Kidney epithelial cell (primary cell): Measurements from ENCODE around the gene PDE6B. TPM values are rescaled to one million over a fixed set of nuclear protein-coding genes. Genes with fewer than 3 reads are reported as not detected.

Experiments used
- DNase-seq: peaks from one replicate; pipeline ENCODE4 v3.0.0-alpha.2; 2010; ENCODE audit warnings: low read depth
- H3K27me3 ChIP-seq: 2 replicates; pipeline ENCODE4 v1.6.0; 2011; ENCODE audit warnings: low read length; ENCODE audit not compliant: control insufficient read depth, insufficient read depth
- H3K36me3 ChIP-seq: 2 replicates; pipeline ENCODE4 v1.5.1; 2011; ENCODE audit warnings: low read length; ENCODE audit not compliant: control insufficient read depth, insufficient read depth
- H3K4me3 ChIP-seq: 2 replicates; pipeline ENCODE4 v1.5.1; 2011; ENCODE audit warnings: low read depth, mild to moderate bottlenecking, control low read depth, low read length
- total RNA-seq: library from RNA; depleted of rRNA; stranded (reverse); fragments of >200 nt; gene quantifications from 2 replicates; pipeline ENCODE4 v1.2.3, GENCODE V29; 2015
- TF ChIP-seq, protein P1 (sequence below): IDR thresholded peaks from 2 replicates; pipeline ENCODE4 v1.5.1; 2011; ENCODE audit warnings: mild to moderate bottlenecking, moderate library complexity, low read length, control low read depth, inconsistent platforms; ENCODE audit not compliant: insufficient read depth, poor library complexity, severe bottlenecking

The PDE6B gene
- total RNA-seq, 1 donor from 2014 or later: 17.1 TPM

DNA sequence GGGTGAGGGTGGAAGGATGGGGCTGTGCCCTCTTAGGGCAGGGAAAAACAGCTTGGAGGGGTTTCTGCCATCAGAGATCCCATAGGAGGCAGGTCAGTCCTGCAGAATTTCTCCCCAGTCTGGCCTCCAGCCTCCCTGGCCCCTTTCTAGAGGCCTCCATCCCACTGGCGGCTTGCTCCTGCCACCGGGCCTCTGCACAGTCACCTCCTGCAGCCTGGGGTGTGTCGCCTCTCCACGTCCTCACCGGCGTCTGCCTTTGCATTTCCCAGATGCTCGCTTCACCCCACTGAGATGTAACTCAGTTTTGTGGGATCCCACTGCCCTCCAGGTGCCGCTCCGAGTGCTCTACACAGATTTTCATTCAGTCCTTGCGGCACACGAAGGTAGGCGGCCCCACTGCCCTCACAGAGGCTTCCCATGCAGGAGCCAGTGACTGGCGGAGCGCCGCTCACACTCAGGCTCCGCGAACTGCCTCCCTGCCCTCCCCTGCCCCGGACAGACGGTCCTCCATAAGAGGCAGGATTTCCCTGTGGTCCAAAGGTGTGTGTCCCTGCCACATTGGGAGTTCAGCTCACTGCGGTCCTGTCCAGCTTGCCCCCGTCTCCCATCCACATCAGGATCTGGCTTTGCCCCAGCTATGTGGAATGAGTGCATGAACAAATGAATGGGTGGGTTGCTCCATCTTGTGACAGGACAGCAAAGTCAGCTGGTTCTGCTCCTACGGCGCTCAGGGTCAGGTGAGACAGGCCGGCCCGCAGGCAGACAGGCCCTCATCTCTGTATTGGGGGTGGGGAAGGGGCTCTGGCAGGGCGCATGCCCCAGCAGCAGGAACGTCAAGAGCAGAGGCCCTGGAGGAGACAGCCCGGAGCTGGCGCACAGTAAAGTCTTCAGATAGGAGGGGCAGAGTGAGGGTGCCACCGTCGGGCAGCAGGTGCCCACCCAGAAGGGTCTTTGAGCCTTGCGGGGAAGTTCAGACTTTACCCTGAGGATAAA is 46.6 kb upstream of the PDE6B start:
- Histone ChIP-seq H3K36me3 (no peaks in the 10 kb centered on the region), H3K4me3 (no peak overlapping the region), H3K27me3 (peaks cover 52% of the 10 kb centered on the region)
- DNase-seq: no peak
- TF ChIP-seq, protein P1, sequence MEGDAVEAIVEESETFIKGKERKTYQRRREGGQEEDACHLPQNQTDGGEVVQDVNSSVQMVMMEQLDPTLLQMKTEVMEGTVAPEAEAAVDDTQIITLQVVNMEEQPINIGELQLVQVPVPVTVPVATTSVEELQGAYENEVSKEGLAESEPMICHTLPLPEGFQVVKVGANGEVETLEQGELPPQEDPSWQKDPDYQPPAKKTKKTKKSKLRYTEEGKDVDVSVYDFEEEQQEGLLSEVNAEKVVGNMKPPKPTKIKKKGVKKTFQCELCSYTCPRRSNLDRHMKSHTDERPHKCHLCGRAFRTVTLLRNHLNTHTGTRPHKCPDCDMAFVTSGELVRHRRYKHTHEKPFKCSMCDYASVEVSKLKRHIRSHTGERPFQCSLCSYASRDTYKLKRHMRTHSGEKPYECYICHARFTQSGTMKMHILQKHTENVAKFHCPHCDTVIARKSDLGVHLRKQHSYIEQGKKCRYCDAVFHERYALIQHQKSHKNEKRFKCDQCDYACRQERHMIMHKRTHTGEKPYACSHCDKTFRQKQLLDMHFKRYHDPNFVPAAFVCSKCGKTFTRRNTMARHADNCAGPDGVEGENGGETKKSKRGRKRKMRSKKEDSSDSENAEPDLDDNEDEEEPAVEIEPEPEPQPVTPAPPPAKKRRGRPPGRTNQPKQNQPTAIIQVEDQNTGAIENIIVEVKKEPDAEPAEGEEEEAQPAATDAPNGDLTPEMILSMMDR: no peak

DNA sequence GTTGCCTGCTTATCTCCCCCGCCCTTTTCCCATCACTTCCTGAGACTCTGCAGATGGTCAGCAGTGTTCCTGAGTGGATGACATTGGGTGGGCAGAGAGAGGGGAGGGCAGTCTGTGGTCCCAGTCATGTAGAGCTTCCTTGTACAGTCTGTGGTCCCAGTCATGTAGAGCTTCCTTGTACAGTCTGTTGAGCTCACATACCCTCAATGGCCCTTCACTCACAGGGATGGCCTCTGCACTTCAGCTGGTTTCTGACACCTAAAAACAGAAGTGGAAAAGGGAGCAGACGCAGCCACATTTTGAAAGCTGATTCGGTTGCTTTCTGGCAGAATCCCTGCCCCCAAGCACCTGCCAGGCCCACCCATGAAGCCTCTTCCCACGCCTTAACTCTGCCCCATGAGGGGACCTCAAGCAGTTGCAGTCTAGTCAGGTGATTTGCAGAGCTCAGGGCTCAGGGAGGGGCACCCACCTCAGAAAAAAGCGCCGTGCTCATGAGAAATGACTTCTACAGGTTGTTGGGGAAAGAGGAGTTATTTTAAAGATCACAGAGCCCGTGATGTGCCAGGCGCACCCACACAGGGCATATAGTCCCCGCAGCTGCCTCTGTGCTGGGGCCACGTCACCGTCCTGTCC is 45.7 kb upstream of the PDE6B start:
- TF ChIP-seq, protein P1: no peak
- H3K27me3 ChIP-seq: peaks cover 44% of the 10 kb centered on the region

DNA sequence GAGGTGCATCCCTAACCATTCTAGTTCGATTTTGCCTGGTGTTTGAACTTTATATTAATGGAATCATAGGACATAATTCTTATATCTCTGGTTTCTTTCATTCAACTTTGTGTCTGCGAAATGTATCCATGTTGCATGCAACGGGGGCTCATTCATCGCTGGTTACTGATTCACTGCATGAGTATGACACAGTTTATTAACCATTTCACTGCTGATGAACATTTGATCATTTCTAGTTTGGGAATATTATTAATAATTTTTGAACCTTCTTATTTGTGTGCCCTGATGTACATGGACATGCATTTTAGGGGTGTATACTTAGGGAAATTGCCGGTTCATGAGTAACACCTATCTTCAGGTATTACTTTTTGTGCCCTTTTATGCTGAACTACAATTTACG is 44.2 kb upstream of the PDE6B start:
- no peak for DNase-seq
- Histone ChIP-seq H3K27me3 (peaks cover 36% of the 10 kb centered on the region), H3K4me3 (no peak overlapping the region), H3K36me3 (no peaks in the 10 kb centered on the region)
- TF ChIP-seq, protein P1: no peak

More for the DNA sequence above, 45.7 kb upstream of the PDE6B start:
- H3K36me3 ChIP-seq: no peaks in the 10 kb centered on the region
- no peak for DNase-seq
- no peak overlapping the region for H3K4me3 ChIP-seq

DNA sequence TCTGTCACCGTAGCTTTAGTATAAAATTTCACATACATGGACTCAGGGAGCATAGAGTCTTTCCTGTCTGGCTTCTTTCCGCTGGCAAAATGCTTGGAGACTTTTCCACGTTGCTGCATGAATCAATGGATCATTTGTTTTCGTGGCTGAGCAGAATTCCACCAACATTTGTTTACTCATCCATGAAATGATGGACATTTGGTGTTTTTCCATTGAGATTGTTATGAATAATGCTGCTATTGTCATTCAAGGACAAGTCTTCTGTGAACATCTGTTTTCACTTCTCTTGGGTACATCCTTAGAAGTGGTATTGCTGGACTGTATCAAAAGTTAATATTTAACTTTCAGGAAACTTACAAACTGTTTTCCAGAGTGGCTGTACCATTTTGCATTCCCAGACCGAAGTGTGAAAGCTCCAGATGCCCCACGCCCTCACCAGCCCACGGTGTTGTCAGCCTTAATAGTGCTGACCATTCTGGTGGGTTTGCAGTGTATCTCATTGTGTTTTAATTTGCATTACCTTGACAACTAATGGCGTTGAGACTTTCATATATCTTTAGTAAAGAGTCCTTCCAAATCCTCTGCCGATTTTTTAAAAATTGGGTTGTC is 43.5 kb upstream of the PDE6B start:
- TF ChIP-seq, protein P1: no peak
- no peak overlapping the region for H3K4me3 ChIP-seq
- H3K27me3 ChIP-seq: peaks cover 31% of the 10 kb centered on the region
- DNase-seq: no peak
- no peaks in the 10 kb centered on the region for H3K36me3 ChIP-seq

DNA sequence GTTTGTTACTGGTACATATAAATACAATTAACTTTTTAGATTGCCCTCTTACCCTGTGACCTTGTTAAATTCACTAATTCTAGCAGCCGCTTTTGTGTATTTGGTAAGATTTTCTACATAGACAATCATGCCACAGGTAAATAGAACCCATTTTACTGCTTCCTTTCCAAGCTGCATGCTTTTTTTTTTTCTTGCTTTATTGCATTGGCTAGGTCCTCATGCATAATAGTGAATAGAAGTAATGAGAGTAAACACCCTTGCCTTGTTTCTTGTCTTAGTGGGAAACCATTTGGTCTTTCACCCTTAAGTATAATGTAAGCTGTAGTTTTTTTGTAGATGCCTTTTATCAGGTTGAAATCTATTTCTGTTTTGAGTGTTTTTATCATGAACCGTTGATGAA is 41.6 kb upstream of the PDE6B start:
- TF ChIP-seq, protein P1: no peak
- no peaks in the 10 kb centered on the region for H3K36me3 ChIP-seq
- no peak overlapping the region for H3K4me3 ChIP-seq
- no peak for DNase-seq
- peaks cover 14% of the 10 kb centered on the region for H3K27me3 ChIP-seq
